A673 (cell line): ENCODE data around the gene CAPN2. TPM values are rescaled to one million over a fixed set of nuclear protein-coding genes. Genes with fewer than 3 reads are reported as not detected.

ENCODE experiments used
- BruUV-seq: library from RNA; stranded (reverse); fragments of 400-500 nt; replicated peaks from 2 replicates; lab custom pipeline; 2021; lab: Mats Ljungman, UMichigan
- CTCF ChIA-PET: fragments of 300-600 bp; sonication (Branson Sonifier 250); formaldehyde crosslinking; loops from one replicate; lab custom pipeline; 2022; ENCODE audit warnings: antibody characterized with exemption; lab: Charles Lee
- POLR2A ChIA-PET: fragments of 300-600 bp; sonication (Branson Sonifier 250); formaldehyde crosslinking; loops from one replicate; lab custom pipeline; 2022; ENCODE audit warnings: antibody characterized with exemption; ENCODE audit not compliant: low non-redundant PET; lab: Charles Lee
- DNase-seq: peaks from one replicate; pipeline ENCODE4 v3.0.0-alpha.2; 2015; ENCODE audit warnings: low spot score
- H3K27ac ChIP-seq: fragments of 200-600 bp; sonication (generic); 2 replicates; pipeline ENCODE4 v1.5.1; 2016; ENCODE audit warnings: mixed run types, low read depth, mild to moderate bottlenecking, mixed read lengths, antibody characterized with exemption, low read length; ENCODE audit not compliant: poor library complexity, severe bottlenecking
- H3K27me3 ChIP-seq: fragments of 200-600 bp; sonication (generic); replicated peaks from 2 replicates; pipeline ENCODE4 v1.6.1; 2017; ENCODE audit warnings: mixed run types, low read depth, mild to moderate bottlenecking, mixed read lengths, antibody characterized with exemption, low read length; ENCODE audit not compliant: insufficient read depth, poor library complexity
- H3K36me3 ChIP-seq: fragments of 200-600 bp; sonication (generic); 2 replicates; pipeline ENCODE4 v1.6.1; 2016; ENCODE audit warnings: mixed run types, mild to moderate bottlenecking, mixed read lengths, antibody characterized with exemption, low read length; ENCODE audit not compliant: insufficient read depth, poor library complexity, severe bottlenecking
- H3K4me1 ChIP-seq: fragments of 200-600 bp; sonication (generic); 2 replicates; pipeline ENCODE4 v1.6.1; 2017; ENCODE audit warnings: mixed run types, mild to moderate bottlenecking, mixed read lengths, antibody characterized with exemption, low read length; ENCODE audit not compliant: insufficient read depth, poor library complexity, severe bottlenecking
- H3K4me3 ChIP-seq: fragments of 200-600 bp; sonication (generic); 2 replicates; pipeline ENCODE4 v1.5.1; 2016; ENCODE audit warnings: low read depth, mixed run types, mild to moderate bottlenecking, mixed read lengths, low read length; ENCODE audit not compliant: poor library complexity, severe bottlenecking
- H3K9me3 ChIP-seq: fragments of 200-600 bp; sonication (generic); 2 replicates; pipeline ENCODE4 v1.6.1; 2016; ENCODE audit warnings: mixed run types, low read depth, mild to moderate bottlenecking, mixed read lengths, antibody characterized with exemption, low read length; ENCODE audit not compliant: poor library complexity, severe bottlenecking
- CTCF ChIP-seq: fragments of 300-800, 200-600 bp; sonication (generic); conservative IDR thresholded peaks from 2 replicates; pipeline ENCODE4 v1.5.1; 2017; ENCODE audit warnings: low read depth, mild to moderate bottlenecking, antibody characterized with exemption, low read length, moderate library complexity, mixed read lengths
- EZH2 ChIP-seq: fragments of 200-600 bp; sonication (generic); IDR thresholded peaks from 2 replicates; pipeline ENCODE4 v1.6.1; 2017; ENCODE audit warnings: borderline replicate concordance, low read depth, mild to moderate bottlenecking, mixed read lengths, antibody characterized with exemption, low read length; ENCODE audit not compliant: poor library complexity, severe bottlenecking
- intact Hi-C: fragments of 100-400 bp; cut with micrococcal nuclease; formaldehyde crosslinking; loops from one replicate; pipeline ENCODE4 v1.10.0; 2022; ENCODE audit not compliant: unreplicated experiment
- total RNA-seq: library from RNA; stranded (reverse); gene quantifications from 2 replicates; pipeline ENCODE4 v1.2.3, GENCODE V29; 2021

The CAPN2 gene
- total RNA-seq, 1 experiment from 2014 or later = 137 TPM

- intact Hi-C loops = no loop called here
- peaks cover 34% of the 10 kb centered on the region for H3K4me1 ChIP-seq
- no peaks in the 10 kb centered on the region for H3K27me3 ChIP-seq
- ChIA-PET CTCF (no interaction called here), POLR2A (no interaction called here)
- BruUV-seq = no TSS peak
- H3K27ac ChIP-seq = peak overlapping the region; percentile 79
- H3K4me3 ChIP-seq = no peak overlapping the region
- no peak for DNase-seq
- H3K9me3 ChIP-seq = no peaks in the 10 kb centered on the region
- peaks cover 20% of the 10 kb centered on the region for H3K36me3 ChIP-seq
- no peak for TF ChIP-seq CTCF
- no peak for TF ChIP-seq EZH2
These were observed 13.2 kb downstream of the CAPN2 start for GRCh38 chr1:223725578-223725977.

DNA sequence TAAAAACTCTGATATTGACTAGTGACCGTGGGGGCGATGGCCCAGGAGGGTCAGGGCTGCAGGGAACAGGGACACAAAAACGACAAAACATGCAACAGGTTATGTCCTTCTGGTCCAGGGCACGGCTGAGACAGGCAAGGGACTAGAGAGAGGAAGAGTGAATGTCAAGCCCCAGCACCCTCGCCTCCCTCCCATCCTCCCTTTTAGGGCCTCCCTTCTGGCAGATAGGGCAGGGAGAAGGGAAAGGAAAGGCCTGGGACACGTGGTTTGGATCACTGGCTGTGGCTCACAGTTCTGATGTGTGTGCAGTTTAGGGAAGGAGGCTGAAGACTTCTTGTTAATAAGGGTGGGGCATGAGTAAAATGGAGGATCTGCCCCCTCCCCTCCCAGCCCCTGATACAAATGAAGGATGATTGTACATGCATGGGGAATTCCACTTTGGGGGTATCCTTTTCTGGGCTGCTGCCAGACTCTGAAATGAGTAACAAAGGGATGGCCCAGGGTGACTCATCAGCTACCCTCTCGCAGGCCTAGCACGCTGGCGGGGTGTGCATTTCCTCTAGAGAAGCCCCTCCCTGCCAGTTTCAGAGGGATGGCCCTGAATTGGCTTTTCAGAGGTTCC, 14.2 kb downstream of the CAPN2 start:
- Histone ChIP-seq H3K27me3 (no peaks in the 10 kb centered on the region), H3K4me1 (peaks cover 43% of the 10 kb centered on the region), H3K27ac (peak overlapping the region; percentile 79), H3K36me3 (peaks cover 10% of the 10 kb centered on the region), H3K4me3 (no peak overlapping the region), H3K9me3 (no peaks in the 10 kb centered on the region)
- CTCF ChIA-PET = no interaction called here
- peak; percentile 96 for DNase-seq
- TF ChIP-seq EZH2 (no peak), CTCF (no peak)
- intact Hi-C loops = no loop called here
- POLR2A ChIA-PET = interaction anchor here (0.7 kb wide), 1 partner anchor 119 kb away, joined by 3 read pairs; the partner anchor contains the start of gene TP53BP2
- no TSS peak for BruUV-seq

DNA sequence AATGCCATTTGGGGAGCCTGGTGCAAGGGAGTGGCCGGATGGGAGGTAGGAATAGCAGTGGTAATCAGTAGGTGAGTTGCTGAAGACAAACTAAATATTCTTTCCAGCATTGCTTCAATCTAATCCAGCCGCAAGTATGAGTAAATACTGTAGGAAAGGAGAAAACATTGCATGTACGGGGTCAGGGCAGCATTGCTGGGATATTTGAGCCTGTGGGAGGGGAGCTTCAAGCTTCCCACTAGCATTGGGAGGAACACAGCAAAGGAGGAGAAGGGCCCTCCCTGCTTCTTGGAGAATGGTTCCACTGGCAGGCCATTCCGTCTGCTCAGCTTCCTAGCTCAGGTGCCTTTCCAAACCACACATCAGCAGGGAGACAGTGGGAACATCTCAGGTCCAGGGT, 15.2 kb downstream of the CAPN2 start:
- H3K4me3 ChIP-seq = no peak overlapping the region
- BruUV-seq = no TSS peak
- H3K4me1 ChIP-seq = peaks cover 52% of the 10 kb centered on the region
- POLR2A ChIA-PET = no interaction called here
- peaks cover 5% of the 10 kb centered on the region for H3K36me3 ChIP-seq
- DNase-seq = no peak
- no peaks in the 10 kb centered on the region for H3K9me3 ChIP-seq
- intact Hi-C loops = no loop called here
- no peak for TF ChIP-seq EZH2
- no peak for TF ChIP-seq CTCF
- peak overlapping the region; percentile 79 for H3K27ac ChIP-seq
- CTCF ChIA-PET = no interaction called here
- H3K27me3 ChIP-seq = no peaks in the 10 kb centered on the region
